ENCODE results near the gene HOXC12.

HOXC12 gene

GRCh38 chr12:53954694-53955035 is at the start of gene HOXC12:
Gene HOXC12, plus strand, starts transcription at chr12:53954903. Its CDS starts 27 bp downstream, at chr12:53954930.
- no peak for DNase-seq

- no peak for DNase-seq
Measured at GRCh38 chr12:53907103-53907502, 47.6 kb upstream of the HOXC12 start.

- no peak for DNase-seq
Measured at GRCh38 chr12:53916788-53917655, 37.7 kb upstream of the HOXC12 start.

- DNase-seq, result no peak
Measured at GRCh38 chr12:53924521-53925405, 29.9 kb upstream of the HOXC12 start.

- no peak for DNase-seq
Measured at GRCh38 chr12:53927220-53928029, 27.3 kb upstream of the HOXC12 start.

GRCh38 chr12:53928054-53928835 is 26.5 kb upstream of the HOXC12 start:
- no peak for DNase-seq

- DNase-seq, result no peak
Measured at GRCh38 chr12:53929527-53929926, 25.2 kb upstream of the HOXC12 start.

- no peak for DNase-seq
Measured at GRCh38 chr12:53930591-53931255, 24.0 kb upstream of the HOXC12 start.

GRCh38 chr12:53931844-53932581 is 22.7 kb upstream of the HOXC12 start:
- DNase-seq, result no peak

- no peak for DNase-seq
Measured at GRCh38 chr12:53932915-53933314, 21.8 kb upstream of the HOXC12 start.

GRCh38 chr12:53935383-53936341 is 19.0 kb upstream of the HOXC12 start:
- no peak for DNase-seq

- DNase-seq, result no peak
Measured at GRCh38 chr12:53937099-53937498, 17.6 kb upstream of the HOXC12 start.

- no peak for DNase-seq
Measured at GRCh38 chr12:53937596-53938325, 16.9 kb upstream of the HOXC12 start.

GRCh38 chr12:53938326-53939140 is 16.2 kb upstream of the HOXC12 start, which contains the start of gene HOXC13:
Gene HOXC13, plus strand, starts transcription at chr12:53938831. Its CDS starts 76 bp downstream, at chr12:53938907.
- peak; percentile 19 for DNase-seq

- DNase-seq, result no peak
Measured at GRCh38 chr12:53939141-53940108, 15.3 kb upstream of the HOXC12 start.

- DNase-seq, result no peak
Measured at GRCh38 chr12:53940443-53941014, 14.2 kb upstream of the HOXC12 start.

Measured in NCI-H2081 treated with DMSO at 0.1 percent for 48 hours (cell line).